ENCODE results near the gene NENF. TPM values are rescaled to one million over a fixed set of nuclear protein-coding genes. Genes with fewer than 3 reads are reported as not detected.

Gene NENF
- total and polyA plus RNA-seq, 10 of the 15 experiments (the other 5 are each of a cell fraction or from before 2014, with no cell fraction given) = 5.1 to 83.4 (median 42.7) TPM

- TF ChIP-seq, protein P1, sequence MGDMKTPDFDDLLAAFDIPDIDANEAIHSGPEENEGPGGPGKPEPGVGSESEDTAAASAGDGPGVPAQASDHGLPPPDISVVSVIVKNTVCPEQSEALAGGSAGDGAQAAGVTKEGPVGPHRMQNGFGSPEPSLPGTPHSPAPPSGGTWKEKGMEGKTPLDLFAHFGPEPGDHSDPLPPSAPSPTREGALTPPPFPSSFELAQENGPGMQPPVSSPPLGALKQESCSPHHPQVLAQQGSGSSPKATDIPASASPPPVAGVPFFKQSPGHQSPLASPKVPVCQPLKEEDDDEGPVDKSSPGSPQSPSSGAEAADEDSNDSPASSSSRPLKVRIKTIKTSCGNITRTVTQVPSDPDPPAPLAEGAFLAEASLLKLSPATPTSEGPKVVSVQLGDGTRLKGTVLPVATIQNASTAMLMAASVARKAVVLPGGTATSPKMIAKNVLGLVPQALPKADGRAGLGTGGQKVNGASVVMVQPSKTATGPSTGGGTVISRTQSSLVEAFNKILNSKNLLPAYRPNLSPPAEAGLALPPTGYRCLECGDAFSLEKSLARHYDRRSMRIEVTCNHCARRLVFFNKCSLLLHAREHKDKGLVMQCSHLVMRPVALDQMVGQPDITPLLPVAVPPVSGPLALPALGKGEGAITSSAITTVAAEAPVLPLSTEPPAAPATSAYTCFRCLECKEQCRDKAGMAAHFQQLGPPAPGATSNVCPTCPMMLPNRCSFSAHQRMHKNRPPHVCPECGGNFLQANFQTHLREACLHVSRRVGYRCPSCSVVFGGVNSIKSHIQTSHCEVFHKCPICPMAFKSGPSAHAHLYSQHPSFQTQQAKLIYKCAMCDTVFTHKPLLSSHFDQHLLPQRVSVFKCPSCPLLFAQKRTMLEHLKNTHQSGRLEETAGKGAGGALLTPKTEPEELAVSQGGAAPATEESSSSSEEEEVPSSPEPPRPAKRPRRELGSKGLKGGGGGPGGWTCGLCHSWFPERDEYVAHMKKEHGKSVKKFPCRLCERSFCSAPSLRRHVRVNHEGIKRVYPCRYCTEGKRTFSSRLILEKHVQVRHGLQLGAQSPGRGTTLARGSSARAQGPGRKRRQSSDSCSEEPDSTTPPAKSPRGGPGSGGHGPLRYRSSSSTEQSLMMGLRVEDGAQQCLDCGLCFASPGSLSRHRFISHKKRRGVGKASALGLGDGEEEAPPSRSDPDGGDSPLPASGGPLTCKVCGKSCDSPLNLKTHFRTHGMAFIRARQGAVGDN (IDR thresholded peaks at IDR 0.05) = peak; percentile 51; the same call in 1 of the 2 replicates
- no peak for TF ChIP-seq CBFB (IDR thresholded peaks at IDR 0.05; ENCODE audit: low read depth)
- no peak for TF ChIP-seq STAT3 (IDR thresholded peaks at IDR 0.05; ENCODE audit: low read depth, low read length)
- no peak for TF ChIP-seq SPI1 (IDR thresholded peaks at IDR 0.05; ENCODE audit: borderline replicate concordance, insufficient read depth, low read depth, low read length)
- no peak for TF ChIP-seq NBN (IDR thresholded peaks at IDR 0.05)
- TF ChIP-seq, protein P2, sequence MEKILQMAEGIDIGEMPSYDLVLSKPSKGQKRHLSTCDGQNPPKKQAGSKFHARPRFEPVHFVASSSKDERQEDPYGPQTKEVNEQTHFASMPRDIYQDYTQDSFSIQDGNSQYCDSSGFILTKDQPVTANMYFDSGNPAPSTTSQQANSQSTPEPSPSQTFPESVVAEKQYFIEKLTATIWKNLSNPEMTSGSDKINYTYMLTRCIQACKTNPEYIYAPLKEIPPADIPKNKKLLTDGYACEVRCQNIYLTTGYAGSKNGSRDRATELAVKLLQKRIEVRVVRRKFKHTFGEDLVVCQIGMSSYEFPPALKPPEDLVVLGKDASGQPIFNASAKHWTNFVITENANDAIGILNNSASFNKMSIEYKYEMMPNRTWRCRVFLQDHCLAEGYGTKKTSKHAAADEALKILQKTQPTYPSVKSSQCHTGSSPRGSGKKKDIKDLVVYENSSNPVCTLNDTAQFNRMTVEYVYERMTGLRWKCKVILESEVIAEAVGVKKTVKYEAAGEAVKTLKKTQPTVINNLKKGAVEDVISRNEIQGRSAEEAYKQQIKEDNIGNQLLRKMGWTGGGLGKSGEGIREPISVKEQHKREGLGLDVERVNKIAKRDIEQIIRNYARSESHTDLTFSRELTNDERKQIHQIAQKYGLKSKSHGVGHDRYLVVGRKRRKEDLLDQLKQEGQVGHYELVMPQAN (conservative IDR thresholded peaks at IDR 0.05) = 0 out of 2 replicates have a peak, but pooled peaks have one; percentile 24
- no peak for TF ChIP-seq FOXK2 (IDR thresholded peaks at IDR 0.05)
- TF ChIP-seq ZNF207 (IDR thresholded peaks at IDR 0.05; ENCODE audit: borderline replicate concordance) = no peak
- TF ChIP-seq CREB1 (IDR thresholded peaks at IDR 0.05; ENCODE audit: low read depth) = 0 out of 2 replicates have a peak, but pooled peaks have one; percentile 34
- TF ChIP-seq PBX3 (IDR thresholded peaks at IDR 0.05; ENCODE audit: insufficient replicate concordance, low read depth, low read length) = no peak
- TF ChIP-seq, protein P3, sequence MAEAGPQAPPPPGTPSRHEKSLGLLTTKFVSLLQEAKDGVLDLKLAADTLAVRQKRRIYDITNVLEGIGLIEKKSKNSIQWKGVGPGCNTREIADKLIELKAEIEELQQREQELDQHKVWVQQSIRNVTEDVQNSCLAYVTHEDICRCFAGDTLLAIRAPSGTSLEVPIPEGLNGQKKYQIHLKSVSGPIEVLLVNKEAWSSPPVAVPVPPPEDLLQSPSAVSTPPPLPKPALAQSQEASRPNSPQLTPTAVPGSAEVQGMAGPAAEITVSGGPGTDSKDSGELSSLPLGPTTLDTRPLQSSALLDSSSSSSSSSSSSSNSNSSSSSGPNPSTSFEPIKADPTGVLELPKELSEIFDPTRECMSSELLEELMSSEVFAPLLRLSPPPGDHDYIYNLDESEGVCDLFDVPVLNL (IDR thresholded peaks at IDR 0.05; ENCODE audit: low read depth, low read length) = 0 out of 2 replicates have a peak, but pooled peaks have one; percentile 45
- TF ChIP-seq ZNF217 (IDR thresholded peaks at IDR 0.05) = 0 out of 2 replicates have a peak, but pooled peaks have one; percentile 28
- TF ChIP-seq DPF2 (IDR thresholded peaks at IDR 0.05) = peak; percentile 56; the same call in 1 of the 2 replicates
- TF ChIP-seq, protein P4, sequence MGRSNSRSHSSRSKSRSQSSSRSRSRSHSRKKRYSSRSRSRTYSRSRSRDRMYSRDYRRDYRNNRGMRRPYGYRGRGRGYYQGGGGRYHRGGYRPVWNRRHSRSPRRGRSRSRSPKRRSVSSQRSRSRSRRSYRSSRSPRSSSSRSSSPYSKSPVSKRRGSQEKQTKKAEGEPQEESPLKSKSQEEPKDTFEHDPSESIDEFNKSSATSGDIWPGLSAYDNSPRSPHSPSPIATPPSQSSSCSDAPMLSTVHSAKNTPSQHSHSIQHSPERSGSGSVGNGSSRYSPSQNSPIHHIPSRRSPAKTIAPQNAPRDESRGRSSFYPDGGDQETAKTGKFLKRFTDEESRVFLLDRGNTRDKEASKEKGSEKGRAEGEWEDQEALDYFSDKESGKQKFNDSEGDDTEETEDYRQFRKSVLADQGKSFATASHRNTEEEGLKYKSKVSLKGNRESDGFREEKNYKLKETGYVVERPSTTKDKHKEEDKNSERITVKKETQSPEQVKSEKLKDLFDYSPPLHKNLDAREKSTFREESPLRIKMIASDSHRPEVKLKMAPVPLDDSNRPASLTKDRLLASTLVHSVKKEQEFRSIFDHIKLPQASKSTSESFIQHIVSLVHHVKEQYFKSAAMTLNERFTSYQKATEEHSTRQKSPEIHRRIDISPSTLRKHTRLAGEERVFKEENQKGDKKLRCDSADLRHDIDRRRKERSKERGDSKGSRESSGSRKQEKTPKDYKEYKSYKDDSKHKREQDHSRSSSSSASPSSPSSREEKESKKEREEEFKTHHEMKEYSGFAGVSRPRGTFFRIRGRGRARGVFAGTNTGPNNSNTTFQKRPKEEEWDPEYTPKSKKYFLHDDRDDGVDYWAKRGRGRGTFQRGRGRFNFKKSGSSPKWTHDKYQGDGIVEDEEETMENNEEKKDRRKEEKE (IDR thresholded peaks at IDR 0.05) = no peak
- no peak for TF ChIP-seq HDAC6 (IDR thresholded peaks at IDR 0.05; ENCODE audit: unreplicated experiment)
- TF ChIP-seq, protein P5, sequence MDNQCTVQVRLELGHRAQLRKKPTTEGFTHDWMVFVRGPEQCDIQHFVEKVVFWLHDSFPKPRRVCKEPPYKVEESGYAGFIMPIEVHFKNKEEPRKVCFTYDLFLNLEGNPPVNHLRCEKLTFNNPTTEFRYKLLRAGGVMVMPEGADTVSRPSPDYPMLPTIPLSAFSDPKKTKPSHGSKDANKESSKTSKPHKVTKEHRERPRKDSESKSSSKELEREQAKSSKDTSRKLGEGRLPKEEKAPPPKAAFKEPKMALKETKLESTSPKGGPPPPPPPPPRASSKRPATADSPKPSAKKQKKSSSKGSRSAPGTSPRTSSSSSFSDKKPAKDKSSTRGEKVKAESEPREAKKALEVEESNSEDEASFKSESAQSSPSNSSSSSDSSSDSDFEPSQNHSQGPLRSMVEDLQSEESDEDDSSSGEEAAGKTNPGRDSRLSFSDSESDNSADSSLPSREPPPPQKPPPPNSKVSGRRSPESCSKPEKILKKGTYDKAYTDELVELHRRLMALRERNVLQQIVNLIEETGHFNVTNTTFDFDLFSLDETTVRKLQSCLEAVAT (IDR thresholded peaks at IDR 0.05) = no peak
- TF ChIP-seq TCF12 (IDR thresholded peaks at IDR 0.05; ENCODE audit: low read depth, low read length) = no peak
Observed at GRCh38 chr1:212477014-212477679, 44.4 kb downstream of the NENF start (continued).

All from GM12878 (cell line).